GM19468 (cell line): ENCODE results near the gene C8B.

Experiments
- ATAC-seq: cut with Tn5 transposase; IDR thresholded peaks from one replicate; pipeline ENCODE4 v1.9.1; 2021; ENCODE audit warnings: mild to moderate bottlenecking, moderate library complexity, moderate number of reproducible peaks; ENCODE audit not compliant: unreplicated experiment; ENCODE audit errors: extremely low read depth

C8B gene

GRCh38 chr1:56973923-56974742, 8.3 kb upstream of the C8B start:
- no peak for ATAC-seq

- no peak for ATAC-seq
These were observed 7.2 kb upstream of the C8B start for GRCh38 chr1:56972976-56973375.

GRCh38 chr1:56970280-56970679, 4.5 kb upstream of the C8B start:
- ATAC-seq, result no peak

GRCh38 chr1:56968878-56969495, 3.2 kb upstream of the C8B start:
- no peak for ATAC-seq

GRCh38 chr1:56967900-56968832, 2.4 kb upstream of the C8B start:
- no peak for ATAC-seq

GRCh38 chr1:56967355-56967754, 1.5 kb upstream of the C8B start:
- no peak for ATAC-seq

- ATAC-seq, result no peak
These were observed 834 bp upstream of the C8B start for GRCh38 chr1:56966698-56966999.

- no peak for ATAC-seq
These were observed 624 bp downstream of the C8B start for GRCh38 chr1:56965191-56965590.

GRCh38 chr1:56964349-56965017, 1.3 kb downstream of the C8B start:
- ATAC-seq, result no peak

GRCh38 chr1:56963667-56964066, 2.1 kb downstream of the C8B start:
- no peak for ATAC-seq

- no peak for ATAC-seq
These were observed 4.4 kb downstream of the C8B start for GRCh38 chr1:56961426-56961825.

GRCh38 chr1:56958526-56958925, 7.3 kb downstream of the C8B start:
- no peak for ATAC-seq

- ATAC-seq, result no peak
These were observed 7.9 kb downstream of the C8B start for GRCh38 chr1:56957931-56958330.

GRCh38 chr1:56954664-56955063, 11.2 kb downstream of the C8B start:
- no peak for ATAC-seq

GRCh38 chr1:56953386-56953785, 12.4 kb downstream of the C8B start:
- no peak for ATAC-seq

- ATAC-seq, result no peak
These were observed 13.3 kb downstream of the C8B start for GRCh38 chr1:56952501-56952900.

- no peak for ATAC-seq
These were observed 17.3 kb downstream of the C8B start for GRCh38 chr1:56948403-56949023.

- ATAC-seq, result no peak
These were observed 25.8 kb downstream of the C8B start for GRCh38 chr1:56940039-56940438.

GRCh38 chr1:56939209-56939608, 26.6 kb downstream of the C8B start:
- ATAC-seq, result no peak

- no peak for ATAC-seq
These were observed 27.2 kb downstream of the C8B start for GRCh38 chr1:56938646-56939045.
